ACC112 (cell line): ENCODE measurements around the gene LARGE1.

Experiments
- H2AFZ ChIP-seq: fragments of 200-600 bp; sonication (generic); one replicate; pipeline ENCODE4 v1.6.0; 2017; ENCODE audit warnings: antibody characterized with exemption, low read length; ENCODE audit not compliant: unreplicated experiment
- H3K27ac ChIP-seq: fragments of 200-600 bp; sonication (generic); 2 replicates; pipeline ENCODE4 v1.5.1; 2014; ENCODE audit warnings: low read depth, mild to moderate bottlenecking, antibody characterized with exemption, low read length, moderate library complexity
- H3K27me3 ChIP-seq: fragments of 200-600 bp; sonication (generic); 2 replicates; pipeline ENCODE4 v1.6.1; 2014; ENCODE audit warnings: mild to moderate bottlenecking, antibody characterized with exemption, low read length, moderate library complexity, mixed read lengths; ENCODE audit not compliant: insufficient read depth
- H3K36me3 ChIP-seq: fragments of 200-600 bp; sonication (generic); 2 replicates; pipeline ENCODE4 v1.6.1; 2016; ENCODE audit warnings: mild to moderate bottlenecking, antibody characterized with exemption, low read length, moderate library complexity, mixed read lengths; ENCODE audit not compliant: insufficient read depth
- H3K4me1 ChIP-seq: fragments of 200-600 bp; sonication (generic); one replicate; pipeline ENCODE4 v1.6.1; 2016; ENCODE audit warnings: low read length, mixed read lengths; ENCODE audit not compliant: insufficient read depth, unreplicated experiment, control insufficient read depth
- H3K4me3 ChIP-seq: fragments of 200-600 bp; sonication (generic); 2 replicates; pipeline ENCODE4 v1.5.1; 2014; ENCODE audit warnings: mild to moderate bottlenecking, low read depth, low read length
- H3K79me2 ChIP-seq: fragments of 200-600 bp; sonication (generic); one replicate; pipeline ENCODE4 v1.6.0; 2016; ENCODE audit warnings: low read length; ENCODE audit not compliant: control insufficient read depth, unreplicated experiment, insufficient read depth

LARGE1 gene

DNA sequence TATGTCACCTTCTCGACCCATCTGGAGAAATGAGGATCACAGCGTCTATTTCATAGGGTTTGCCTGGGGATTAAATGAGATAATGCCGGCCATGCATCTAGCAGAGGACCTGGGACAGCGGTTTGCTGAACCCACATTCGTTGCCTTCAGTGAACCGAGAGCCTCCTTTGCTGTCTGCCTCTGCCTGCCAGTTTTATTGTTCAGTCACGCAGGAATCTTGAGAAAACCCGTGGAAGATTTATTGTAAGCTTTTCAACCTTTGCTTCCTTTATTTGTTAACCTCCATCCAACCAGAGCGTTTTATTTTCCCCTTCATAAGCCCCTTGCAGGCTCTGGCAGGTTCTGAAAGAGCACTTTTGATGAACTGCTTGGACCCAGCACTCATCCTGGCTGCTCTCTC, 659.8 kb downstream of the LARGE1 start:
- Histone ChIP-seq H3K27ac (no peak overlapping the region), H3K79me2 (no peaks in the 10 kb centered on the region)

GRCh38 chr22:33255791-33256190, 664.5 kb downstream of the LARGE1 start:
- H3K4me1 ChIP-seq: no peaks in the 10 kb centered on the region
- H3K79me2 ChIP-seq: no peaks in the 10 kb centered on the region
- no peaks in the 10 kb centered on the region for H3K36me3 ChIP-seq
- no peak overlapping the region for H3K27ac ChIP-seq
- no peak overlapping the region for H3K4me3 ChIP-seq
- no peak overlapping the region for H2AFZ ChIP-seq
- no peaks in the 10 kb centered on the region for H3K27me3 ChIP-seq

More for the DNA sequence above, 659.8 kb downstream of the LARGE1 start:
- Histone ChIP-seq H3K27me3 (no peaks in the 10 kb centered on the region), H3K36me3 (no peaks in the 10 kb centered on the region), H3K4me1 (no peaks in the 10 kb centered on the region), H3K4me3 (no peak overlapping the region), H2AFZ (no peak overlapping the region)

GRCh38 chr22:33248948-33249347, 671.3 kb downstream of the LARGE1 start:
- H2AFZ ChIP-seq: no peak overlapping the region
- H3K27me3 ChIP-seq: no peaks in the 10 kb centered on the region
- no peak overlapping the region for H3K4me3 ChIP-seq
- H3K4me1 ChIP-seq: no peaks in the 10 kb centered on the region
- H3K36me3 ChIP-seq: no peaks in the 10 kb centered on the region
- no peaks in the 10 kb centered on the region for H3K79me2 ChIP-seq
- no peak overlapping the region for H3K27ac ChIP-seq

DNA sequence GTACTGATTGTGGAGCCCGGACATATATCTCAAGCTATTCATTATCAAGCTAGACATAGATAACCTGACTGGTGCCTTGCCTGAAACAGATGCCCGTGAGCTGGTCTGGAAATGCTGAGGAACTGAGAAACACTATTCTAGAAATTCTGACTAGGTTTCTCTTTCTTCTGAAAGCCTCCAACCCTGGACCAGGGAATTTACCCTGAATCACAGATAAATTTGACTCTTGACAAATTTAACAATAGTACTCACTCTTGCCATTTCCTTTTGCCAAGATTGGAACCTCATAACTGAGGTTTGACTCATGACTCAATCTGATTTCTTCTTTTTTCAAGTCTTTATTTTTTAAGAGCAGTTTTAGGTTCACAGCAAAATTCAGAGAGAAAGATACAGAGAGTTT, 672.5 kb downstream of the LARGE1 start:
- Histone ChIP-seq H3K27me3 (no peaks in the 10 kb centered on the region), H3K79me2 (no peaks in the 10 kb centered on the region), H3K27ac (no peak overlapping the region), H2AFZ (no peak overlapping the region), H3K36me3 (no peaks in the 10 kb centered on the region), H3K4me3 (no peak overlapping the region), H3K4me1 (no peaks in the 10 kb centered on the region)

DNA sequence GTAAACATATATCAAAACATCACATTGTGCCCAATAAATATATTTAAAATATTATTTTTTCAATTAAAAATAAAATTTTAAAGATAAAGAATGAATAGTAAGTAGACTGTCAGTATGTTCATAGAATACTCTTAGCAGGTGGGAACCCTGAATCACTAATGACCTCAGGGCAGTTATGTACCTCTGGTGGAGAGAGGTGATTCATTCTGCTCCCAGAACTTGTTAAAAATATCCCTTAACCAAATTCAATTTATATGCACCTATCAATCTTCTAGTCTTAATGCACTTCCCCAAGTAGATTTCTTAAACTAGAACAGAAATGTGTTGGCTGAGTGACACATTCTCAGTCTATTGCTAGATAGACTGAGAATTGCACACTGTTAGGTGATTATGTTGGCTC, 678.2 kb downstream of the LARGE1 start:
- Histone ChIP-seq H3K27me3 (no peaks in the 10 kb centered on the region), H3K36me3 (no peaks in the 10 kb centered on the region), H3K4me1 (no peaks in the 10 kb centered on the region), H3K27ac (no peak overlapping the region), H3K79me2 (no peaks in the 10 kb centered on the region), H2AFZ (no peak overlapping the region), H3K4me3 (no peak overlapping the region)

- Histone ChIP-seq H3K4me1 (no peaks in the 10 kb centered on the region), H3K27ac (no peak overlapping the region), H3K27me3 (no peaks in the 10 kb centered on the region), H3K4me3 (no peak overlapping the region), H3K79me2 (no peaks in the 10 kb centered on the region), H3K36me3 (no peaks in the 10 kb centered on the region), H2AFZ (no peak overlapping the region)
Observed at GRCh38 chr22:33240888-33241475, 679.3 kb downstream of the LARGE1 start.

GRCh38 chr22:33232071-33232470, 688.2 kb downstream of the LARGE1 start:
- H3K4me1 ChIP-seq: no peaks in the 10 kb centered on the region
- H3K27me3 ChIP-seq: no peaks in the 10 kb centered on the region
- no peaks in the 10 kb centered on the region for H3K36me3 ChIP-seq
- no peak overlapping the region for H3K4me3 ChIP-seq
- H3K79me2 ChIP-seq: no peaks in the 10 kb centered on the region
- H3K27ac ChIP-seq: no peak overlapping the region
- no peak overlapping the region for H2AFZ ChIP-seq

DNA sequence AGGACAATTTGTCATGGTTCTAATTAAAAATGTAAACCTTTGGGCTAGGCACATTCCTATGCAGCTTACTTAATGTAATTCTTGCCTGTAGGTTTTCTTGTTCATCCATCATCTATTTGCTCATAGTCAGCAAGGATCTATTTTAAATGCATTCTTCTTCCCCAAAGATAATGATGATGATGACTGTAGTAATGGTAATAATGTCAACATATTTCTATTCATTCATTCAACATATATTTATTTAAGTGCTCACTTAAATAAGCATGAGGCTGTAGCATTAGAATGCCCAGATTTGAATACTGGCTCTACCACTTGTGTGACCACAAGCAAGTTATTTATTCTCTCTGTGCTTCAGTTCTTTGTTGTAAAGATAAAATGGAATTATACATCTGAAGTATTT, 692.5 kb downstream of the LARGE1 start:
- H3K27ac ChIP-seq: no peak overlapping the region
- H3K27me3 ChIP-seq: no peaks in the 10 kb centered on the region
- no peak overlapping the region for H2AFZ ChIP-seq
- H3K4me1 ChIP-seq: no peaks in the 10 kb centered on the region
- H3K4me3 ChIP-seq: no peak overlapping the region
- H3K36me3 ChIP-seq: no peaks in the 10 kb centered on the region
- H3K79me2 ChIP-seq: no peaks in the 10 kb centered on the region

- no peaks in the 10 kb centered on the region for H3K79me2 ChIP-seq
- no peaks in the 10 kb centered on the region for H3K36me3 ChIP-seq
- H3K27ac ChIP-seq: no peak overlapping the region
- no peaks in the 10 kb centered on the region for H3K27me3 ChIP-seq
- no peak overlapping the region for H2AFZ ChIP-seq
- H3K4me3 ChIP-seq: no peak overlapping the region
- no peaks in the 10 kb centered on the region for H3K4me1 ChIP-seq
Observed at GRCh38 chr22:33224841-33225240, 695.4 kb downstream of the LARGE1 start.
